WTC11 (cell line): ENCODE measurements around the gene ATXN2L. TPM values are rescaled to one million over a fixed set of nuclear protein-coding genes. Genes with fewer than 3 reads are reported as not detected.

Experiments used
- ATAC-seq: fragments of 200-7000 bp; cut with Tn5 transposase; 2 replicates; pipeline ENCODE4 v1.10.0; 2021; ENCODE audit warnings: mild to moderate bottlenecking, moderate library complexity
- CTCF ChIA-PET: fragments of 300-600 bp; sonication (Branson Sonifier 250); formaldehyde crosslinking; loops from one replicate; lab custom pipeline; 2021; ENCODE audit warnings: antibody characterized with exemption; lab: Charles Lee
- POLR2A ChIA-PET: fragments of 350-600 bp; sonication (Branson Sonifier 250); formaldehyde crosslinking; loops from one replicate; lab custom pipeline; 2021; ENCODE audit warnings: antibody characterized with exemption; lab: Charles Lee
- DNase-seq: peaks from one replicate; pipeline ENCODE4 v3.0.0; 2021; ENCODE audit warnings: low spot score
- H3K27ac Mint-ChIP-seq: 2 replicates; pipeline ENCODE4 v1.8.0; 2021; ENCODE audit warnings: mixed read lengths
- H3K27me3 Mint-ChIP-seq: 2 replicates; pipeline ENCODE4 v1.8.0; 2021; ENCODE audit warnings: low read depth, mild to moderate bottlenecking, moderate library complexity, mixed read lengths
- H3K36me3 Mint-ChIP-seq: 2 replicates; pipeline ENCODE4 v1.8.0; 2021; ENCODE audit warnings: mixed read lengths
- H3K4me1 Mint-ChIP-seq: 2 replicates; pipeline ENCODE4 v1.8.0; 2022; ENCODE audit warnings: mixed read lengths
- H3K4me3 Mint-ChIP-seq: 2 replicates; pipeline ENCODE4 v1.8.0; 2021; ENCODE audit warnings: mild to moderate bottlenecking, moderate library complexity, mixed read lengths
- H3K9me3 Mint-ChIP-seq: 2 replicates; pipeline ENCODE4 v1.8.0; 2021; ENCODE audit warnings: mixed read lengths
- FOXK1 ChIP-seq: sonication (generic); formaldehyde crosslinking; IDR thresholded peaks from 2 replicates; pipeline ENCODE4 v1.8.0; 2022; ENCODE audit warnings: mild to moderate bottlenecking, moderate library complexity, missing genetic modification reagents
- GTF2I ChIP-seq: fragments of 250-450 bp; sonication (Bioruptor Pico); conservative IDR thresholded peaks from 2 replicates; pipeline ENCODE4 v1.4.0; 2021; ENCODE audit warnings: mild to moderate bottlenecking
- JAZF1 ChIP-seq: fragments of 250-450 bp; sonication (Bioruptor Pico); IDR thresholded peaks from 2 replicates; pipeline ENCODE4 v1.9.0; 2021; ENCODE audit warnings: moderate library complexity, mild to moderate bottlenecking, inconsistent platforms
- JUN ChIP-seq: sonication (generic); formaldehyde crosslinking; IDR thresholded peaks from 2 replicates; pipeline ENCODE4 v1.8.0; 2023; ENCODE audit warnings: mild to moderate bottlenecking, missing genetic modification reagents
- KAT7 ChIP-seq: sonication (generic); formaldehyde crosslinking; IDR thresholded peaks from 2 replicates; pipeline ENCODE4 v1.8.1; 2023; ENCODE audit warnings: missing genetic modification reagents, mild to moderate bottlenecking, borderline replicate concordance
- ZNF121 ChIP-seq: sonication (generic); formaldehyde crosslinking; IDR thresholded peaks from 2 replicates; pipeline ENCODE4 v1.8.0; 2023; ENCODE audit warnings: missing genetic modification reagents
- ZNF219 ChIP-seq: sonication (generic); formaldehyde crosslinking; IDR thresholded peaks from 2 replicates; pipeline ENCODE4 v1.8.0; 2023; ENCODE audit warnings: missing genetic modification reagents, mild to moderate bottlenecking, borderline replicate concordance
- ZNF263 ChIP-seq: sonication (generic); formaldehyde crosslinking; IDR thresholded peaks from 2 replicates; pipeline ENCODE4 v1.8.1; 2022; ENCODE audit warnings: low read depth, mild to moderate bottlenecking, moderate library complexity, missing genetic modification reagents
- total RNA-seq: library from RNA; stranded (reverse); gene quantifications from 3 replicates; pipeline ENCODE4 v1.2.3, GENCODE V29; 2021
- TF ChIP-seq, protein P1 (sequence below): fragments of 250-450 bp; sonication (Bioruptor Pico); IDR thresholded peaks from 2 replicates; pipeline ENCODE4 v1.9.0; 2021; ENCODE audit warnings: moderate library complexity, mild to moderate bottlenecking, inconsistent platforms, borderline replicate concordance
- TF ChIP-seq, protein P2 (sequence below): fragments of 250-450 bp; sonication (Bioruptor Pico); IDR thresholded peaks from 2 replicates; pipeline ENCODE4 v2.1.2; 2022; ENCODE audit warnings: mild to moderate bottlenecking, moderate library complexity
- TF ChIP-seq, protein P3 (sequence below): fragments of 250-450 bp; sonication (Bioruptor Pico); IDR thresholded peaks from 2 replicates; pipeline ENCODE4 v1.9.0; 2021; ENCODE audit warnings: mild to moderate bottlenecking, borderline replicate concordance
- TF ChIP-seq, protein P4 (sequence below): fragments of 250-450 bp; sonication (Bioruptor Pico); IDR thresholded peaks from 2 replicates; pipeline ENCODE4 v1.8.0; 2021; ENCODE audit warnings: mild to moderate bottlenecking
- TF ChIP-seq, protein P5 (sequence below): fragments of 250-450 bp; sonication (Bioruptor Pico); IDR thresholded peaks from 2 replicates; pipeline ENCODE4 v1.9.0; 2021; ENCODE audit warnings: mild to moderate bottlenecking
- TF ChIP-seq, protein P6 (sequence below): sonication (generic); formaldehyde crosslinking; conservative IDR thresholded peaks from 2 replicates; pipeline ENCODE4 v1.8.1; 2022; ENCODE audit warnings: mild to moderate bottlenecking, missing genetic modification reagents
- TF ChIP-seq, protein P7 (sequence below): sonication (generic); formaldehyde crosslinking; IDR thresholded peaks from 2 replicates; pipeline ENCODE4 v1.8.1; 2022; ENCODE audit warnings: mild to moderate bottlenecking, missing genetic modification reagents, moderate library complexity, borderline replicate concordance
- TF ChIP-seq, protein P8 (sequence below): sonication (generic); formaldehyde crosslinking; IDR thresholded peaks from 2 replicates; pipeline ENCODE4 v1.8.1; 2023; ENCODE audit warnings: mild to moderate bottlenecking, missing genetic modification reagents
- TF ChIP-seq, protein P9 (sequence below): sonication (generic); formaldehyde crosslinking; IDR thresholded peaks from 2 replicates; pipeline ENCODE4 v1.8.0; 2023; ENCODE audit warnings: missing genetic modification reagents
- TF ChIP-seq, protein P10 (sequence below): sonication (generic); formaldehyde crosslinking; IDR thresholded peaks from 2 replicates; pipeline ENCODE4 v1.8.1; 2022; ENCODE audit warnings: missing genetic modification reagents, borderline replicate concordance
- TF ChIP-seq, protein P11 (sequence below): sonication (generic); formaldehyde crosslinking; IDR thresholded peaks from 2 replicates; pipeline ENCODE4 v1.8.1; 2022; ENCODE audit warnings: mild to moderate bottlenecking, moderate library complexity, missing genetic modification reagents

ATXN2L gene
- total RNA-seq, 1 experiment from 2014 or later: 243 TPM

DNA sequence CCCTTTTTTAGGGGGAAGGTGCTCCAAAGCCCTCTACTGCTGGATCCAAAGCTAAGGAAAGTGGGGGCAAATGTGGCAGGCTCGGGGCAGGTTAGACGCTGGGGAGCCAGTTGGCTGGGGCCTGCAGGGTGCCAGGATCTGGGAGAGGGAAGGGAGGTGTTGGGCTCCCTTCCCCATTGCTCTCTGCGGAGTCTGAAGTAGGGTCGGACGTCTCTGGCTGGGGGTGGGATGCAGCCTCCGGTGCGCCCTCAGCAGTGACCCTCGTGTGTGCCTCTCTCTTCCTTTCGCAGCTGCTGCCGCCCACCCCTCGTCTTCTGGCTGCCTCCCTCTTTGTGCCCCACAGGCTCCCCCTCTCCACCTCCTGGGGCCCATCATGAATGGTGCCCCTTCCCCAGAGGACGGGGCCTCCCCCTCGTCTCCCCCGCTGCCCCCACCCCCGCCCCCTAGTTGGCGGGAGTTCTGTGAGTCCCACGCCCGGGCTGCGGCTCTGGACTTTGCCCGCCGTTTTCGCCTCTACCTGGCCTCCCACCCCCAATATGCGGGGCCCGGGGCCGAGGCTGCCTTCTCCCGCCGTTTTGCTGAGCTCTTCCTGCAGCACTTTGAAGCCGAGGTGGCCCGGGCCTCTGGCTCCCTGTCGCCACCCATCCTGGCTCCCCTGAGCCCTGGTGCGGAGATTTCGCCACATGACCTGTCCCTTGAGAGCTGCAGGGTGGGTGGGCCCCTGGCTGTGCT lies 43.1 kb downstream of the ATXN2L start:
- no peaks in the 10 kb centered on the region for H3K9me3 Mint-ChIP-seq

More for the DNA sequence above, 43.1 kb downstream of the ATXN2L start:
- Mint-ChIP-seq H3K4me1 (peaks cover 17% of the 10 kb centered on the region), H3K27ac (peak overlapping the region; percentile 68; the same call in 1 of the 2 replicates), H3K27me3 (no peaks in the 10 kb centered on the region)
- TF ChIP-seq, protein P1, sequence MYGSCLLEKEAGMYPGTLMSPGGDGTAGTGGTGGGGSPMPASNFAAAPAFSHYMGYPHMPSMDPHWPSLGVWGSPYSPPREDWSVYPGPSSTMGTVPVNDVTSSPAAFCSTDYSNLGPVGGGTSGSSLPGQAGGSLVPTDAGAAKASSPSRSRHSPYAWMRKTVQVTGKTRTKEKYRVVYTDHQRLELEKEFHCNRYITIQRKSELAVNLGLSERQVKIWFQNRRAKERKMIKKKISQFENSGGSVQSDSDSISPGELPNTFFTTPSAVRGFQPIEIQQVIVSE (CRISPR knock-in tag): no peak
- TF ChIP-seq, protein P2, sequence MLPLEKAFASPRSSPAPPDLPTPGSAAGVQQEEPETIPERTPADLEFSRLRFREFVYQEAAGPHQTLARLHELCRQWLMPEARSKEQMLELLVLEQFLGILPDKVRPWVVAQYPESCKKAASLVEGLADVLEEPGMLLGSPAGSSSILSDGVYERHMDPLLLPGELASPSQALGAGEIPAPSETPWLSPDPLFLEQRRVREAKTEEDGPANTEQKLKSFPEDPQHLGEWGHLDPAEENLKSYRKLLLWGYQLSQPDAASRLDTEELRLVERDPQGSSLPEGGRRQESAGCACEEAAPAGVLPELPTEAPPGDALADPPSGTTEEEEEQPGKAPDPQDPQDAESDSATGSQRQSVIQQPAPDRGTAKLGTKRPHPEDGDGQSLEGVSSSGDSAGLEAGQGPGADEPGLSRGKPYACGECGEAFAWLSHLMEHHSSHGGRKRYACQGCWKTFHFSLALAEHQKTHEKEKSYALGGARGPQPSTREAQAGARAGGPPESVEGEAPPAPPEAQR: no peak
- TF ChIP-seq JUN (CRISPR knock-in tag) (no peak), ZNF219 (CRISPR knock-in tag) (no peak), JAZF1 (no peak), GTF2I (CRISPR knock-in tag) (no peak), KAT7 (no peak), FOXK1 (CRISPR knock-in tag) (no peak), ZNF263 (CRISPR knock-in tag) (no peak), ZNF121 (CRISPR knock-in tag) (no peak)
- TF ChIP-seq, protein P3, sequence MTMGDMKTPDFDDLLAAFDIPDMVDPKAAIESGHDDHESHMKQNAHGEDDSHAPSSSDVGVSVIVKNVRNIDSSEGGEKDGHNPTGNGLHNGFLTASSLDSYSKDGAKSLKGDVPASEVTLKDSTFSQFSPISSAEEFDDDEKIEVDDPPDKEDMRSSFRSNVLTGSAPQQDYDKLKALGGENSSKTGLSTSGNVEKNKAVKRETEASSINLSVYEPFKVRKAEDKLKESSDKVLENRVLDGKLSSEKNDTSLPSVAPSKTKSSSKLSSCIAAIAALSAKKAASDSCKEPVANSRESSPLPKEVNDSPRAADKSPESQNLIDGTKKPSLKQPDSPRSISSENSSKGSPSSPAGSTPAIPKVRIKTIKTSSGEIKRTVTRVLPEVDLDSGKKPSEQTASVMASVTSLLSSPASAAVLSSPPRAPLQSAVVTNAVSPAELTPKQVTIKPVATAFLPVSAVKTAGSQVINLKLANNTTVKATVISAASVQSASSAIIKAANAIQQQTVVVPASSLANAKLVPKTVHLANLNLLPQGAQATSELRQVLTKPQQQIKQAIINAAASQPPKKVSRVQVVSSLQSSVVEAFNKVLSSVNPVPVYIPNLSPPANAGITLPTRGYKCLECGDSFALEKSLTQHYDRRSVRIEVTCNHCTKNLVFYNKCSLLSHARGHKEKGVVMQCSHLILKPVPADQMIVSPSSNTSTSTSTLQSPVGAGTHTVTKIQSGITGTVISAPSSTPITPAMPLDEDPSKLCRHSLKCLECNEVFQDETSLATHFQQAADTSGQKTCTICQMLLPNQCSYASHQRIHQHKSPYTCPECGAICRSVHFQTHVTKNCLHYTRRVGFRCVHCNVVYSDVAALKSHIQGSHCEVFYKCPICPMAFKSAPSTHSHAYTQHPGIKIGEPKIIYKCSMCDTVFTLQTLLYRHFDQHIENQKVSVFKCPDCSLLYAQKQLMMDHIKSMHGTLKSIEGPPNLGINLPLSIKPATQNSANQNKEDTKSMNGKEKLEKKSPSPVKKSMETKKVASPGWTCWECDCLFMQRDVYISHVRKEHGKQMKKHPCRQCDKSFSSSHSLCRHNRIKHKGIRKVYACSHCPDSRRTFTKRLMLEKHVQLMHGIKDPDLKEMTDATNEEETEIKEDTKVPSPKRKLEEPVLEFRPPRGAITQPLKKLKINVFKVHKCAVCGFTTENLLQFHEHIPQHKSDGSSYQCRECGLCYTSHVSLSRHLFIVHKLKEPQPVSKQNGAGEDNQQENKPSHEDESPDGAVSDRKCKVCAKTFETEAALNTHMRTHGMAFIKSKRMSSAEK: no peak
- TF ChIP-seq, protein P4, sequence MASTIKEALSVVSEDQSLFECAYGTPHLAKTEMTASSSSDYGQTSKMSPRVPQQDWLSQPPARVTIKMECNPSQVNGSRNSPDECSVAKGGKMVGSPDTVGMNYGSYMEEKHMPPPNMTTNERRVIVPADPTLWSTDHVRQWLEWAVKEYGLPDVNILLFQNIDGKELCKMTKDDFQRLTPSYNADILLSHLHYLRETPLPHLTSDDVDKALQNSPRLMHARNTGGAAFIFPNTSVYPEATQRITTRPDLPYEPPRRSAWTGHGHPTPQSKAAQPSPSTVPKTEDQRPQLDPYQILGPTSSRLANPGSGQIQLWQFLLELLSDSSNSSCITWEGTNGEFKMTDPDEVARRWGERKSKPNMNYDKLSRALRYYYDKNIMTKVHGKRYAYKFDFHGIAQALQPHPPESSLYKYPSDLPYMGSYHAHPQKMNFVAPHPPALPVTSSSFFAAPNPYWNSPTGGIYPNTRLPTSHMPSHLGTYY (CRISPR knock-in tag): no peak
- TF ChIP-seq, protein P5, sequence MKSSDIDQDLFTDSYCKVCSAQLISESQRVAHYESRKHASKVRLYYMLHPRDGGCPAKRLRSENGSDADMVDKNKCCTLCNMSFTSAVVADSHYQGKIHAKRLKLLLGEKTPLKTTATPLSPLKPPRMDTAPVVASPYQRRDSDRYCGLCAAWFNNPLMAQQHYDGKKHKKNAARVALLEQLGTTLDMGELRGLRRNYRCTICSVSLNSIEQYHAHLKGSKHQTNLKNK (CRISPR knock-in tag): no peak
- TF ChIP-seq, protein P6, sequence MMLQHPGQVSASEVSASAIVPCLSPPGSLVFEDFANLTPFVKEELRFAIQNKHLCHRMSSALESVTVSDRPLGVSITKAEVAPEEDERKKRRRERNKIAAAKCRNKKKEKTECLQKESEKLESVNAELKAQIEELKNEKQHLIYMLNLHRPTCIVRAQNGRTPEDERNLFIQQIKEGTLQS (CRISPR knock-in tag): no peak
- TF ChIP-seq, protein P7, sequence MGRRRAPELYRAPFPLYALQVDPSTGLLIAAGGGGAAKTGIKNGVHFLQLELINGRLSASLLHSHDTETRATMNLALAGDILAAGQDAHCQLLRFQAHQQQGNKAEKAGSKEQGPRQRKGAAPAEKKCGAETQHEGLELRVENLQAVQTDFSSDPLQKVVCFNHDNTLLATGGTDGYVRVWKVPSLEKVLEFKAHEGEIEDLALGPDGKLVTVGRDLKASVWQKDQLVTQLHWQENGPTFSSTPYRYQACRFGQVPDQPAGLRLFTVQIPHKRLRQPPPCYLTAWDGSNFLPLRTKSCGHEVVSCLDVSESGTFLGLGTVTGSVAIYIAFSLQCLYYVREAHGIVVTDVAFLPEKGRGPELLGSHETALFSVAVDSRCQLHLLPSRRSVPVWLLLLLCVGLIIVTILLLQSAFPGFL: no peak
- TF ChIP-seq, protein P8, sequence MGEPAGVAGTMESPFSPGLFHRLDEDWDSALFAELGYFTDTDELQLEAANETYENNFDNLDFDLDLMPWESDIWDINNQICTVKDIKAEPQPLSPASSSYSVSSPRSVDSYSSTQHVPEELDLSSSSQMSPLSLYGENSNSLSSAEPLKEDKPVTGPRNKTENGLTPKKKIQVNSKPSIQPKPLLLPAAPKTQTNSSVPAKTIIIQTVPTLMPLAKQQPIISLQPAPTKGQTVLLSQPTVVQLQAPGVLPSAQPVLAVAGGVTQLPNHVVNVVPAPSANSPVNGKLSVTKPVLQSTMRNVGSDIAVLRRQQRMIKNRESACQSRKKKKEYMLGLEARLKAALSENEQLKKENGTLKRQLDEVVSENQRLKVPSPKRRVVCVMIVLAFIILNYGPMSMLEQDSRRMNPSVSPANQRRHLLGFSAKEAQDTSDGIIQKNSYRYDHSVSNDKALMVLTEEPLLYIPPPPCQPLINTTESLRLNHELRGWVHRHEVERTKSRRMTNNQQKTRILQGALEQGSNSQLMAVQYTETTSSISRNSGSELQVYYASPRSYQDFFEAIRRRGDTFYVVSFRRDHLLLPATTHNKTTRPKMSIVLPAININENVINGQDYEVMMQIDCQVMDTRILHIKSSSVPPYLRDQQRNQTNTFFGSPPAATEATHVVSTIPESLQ (CRISPR knock-in tag): no peak
- TF ChIP-seq, protein P9, sequence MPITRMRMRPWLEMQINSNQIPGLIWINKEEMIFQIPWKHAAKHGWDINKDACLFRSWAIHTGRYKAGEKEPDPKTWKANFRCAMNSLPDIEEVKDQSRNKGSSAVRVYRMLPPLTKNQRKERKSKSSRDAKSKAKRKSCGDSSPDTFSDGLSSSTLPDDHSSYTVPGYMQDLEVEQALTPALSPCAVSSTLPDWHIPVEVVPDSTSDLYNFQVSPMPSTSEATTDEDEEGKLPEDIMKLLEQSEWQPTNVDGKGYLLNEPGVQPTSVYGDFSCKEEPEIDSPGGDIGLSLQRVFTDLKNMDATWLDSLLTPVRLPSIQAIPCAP: no peak
- TF ChIP-seq, protein P10, sequence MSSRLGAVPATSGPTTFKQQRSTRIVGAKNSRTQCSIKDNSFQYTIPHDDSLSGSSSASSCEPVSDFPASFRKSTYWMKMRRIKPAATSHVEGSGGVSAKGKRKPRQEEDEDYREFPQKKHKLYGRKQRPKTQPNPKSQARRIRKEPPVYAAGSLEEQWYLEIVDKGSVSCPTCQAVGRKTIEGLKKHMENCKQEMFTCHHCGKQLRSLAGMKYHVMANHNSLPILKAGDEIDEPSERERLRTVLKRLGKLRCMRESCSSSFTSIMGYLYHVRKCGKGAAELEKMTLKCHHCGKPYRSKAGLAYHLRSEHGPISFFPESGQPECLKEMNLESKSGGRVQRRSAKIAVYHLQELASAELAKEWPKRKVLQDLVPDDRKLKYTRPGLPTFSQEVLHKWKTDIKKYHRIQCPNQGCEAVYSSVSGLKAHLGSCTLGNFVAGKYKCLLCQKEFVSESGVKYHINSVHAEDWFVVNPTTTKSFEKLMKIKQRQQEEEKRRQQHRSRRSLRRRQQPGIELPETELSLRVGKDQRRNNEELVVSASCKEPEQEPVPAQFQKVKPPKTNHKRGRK (CRISPR knock-in tag): no peak
- TF ChIP-seq, protein P11, sequence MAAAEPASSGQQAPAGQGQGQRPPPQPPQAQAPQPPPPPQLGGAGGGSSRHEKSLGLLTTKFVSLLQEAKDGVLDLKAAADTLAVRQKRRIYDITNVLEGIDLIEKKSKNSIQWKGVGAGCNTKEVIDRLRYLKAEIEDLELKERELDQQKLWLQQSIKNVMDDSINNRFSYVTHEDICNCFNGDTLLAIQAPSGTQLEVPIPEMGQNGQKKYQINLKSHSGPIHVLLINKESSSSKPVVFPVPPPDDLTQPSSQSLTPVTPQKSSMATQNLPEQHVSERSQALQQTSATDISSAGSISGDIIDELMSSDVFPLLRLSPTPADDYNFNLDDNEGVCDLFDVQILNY (CRISPR knock-in tag): no peak
- TF ChIP-seq, all 79 proteins: peak for 0
- DNase-seq (no peak), ATAC-seq (no peak)
- POLR2A ChIA-PET: no interaction called here
- Mint-ChIP-seq H3K4me3 (no peak overlapping the region; the same call in 1 of the 2 replicates), H3K36me3 (peaks cover 30% of the 10 kb centered on the region)
- CTCF ChIA-PET: interaction anchor here (0.6 to 1.6 kb wide), 5 partner anchors 10 to 112 kb away, joined by 3 to 5 read pairs (median 4); partner anchors contain the start of gene TUFM
